ENCODE data around the gene CLTB.

CLTB gene

DNA sequence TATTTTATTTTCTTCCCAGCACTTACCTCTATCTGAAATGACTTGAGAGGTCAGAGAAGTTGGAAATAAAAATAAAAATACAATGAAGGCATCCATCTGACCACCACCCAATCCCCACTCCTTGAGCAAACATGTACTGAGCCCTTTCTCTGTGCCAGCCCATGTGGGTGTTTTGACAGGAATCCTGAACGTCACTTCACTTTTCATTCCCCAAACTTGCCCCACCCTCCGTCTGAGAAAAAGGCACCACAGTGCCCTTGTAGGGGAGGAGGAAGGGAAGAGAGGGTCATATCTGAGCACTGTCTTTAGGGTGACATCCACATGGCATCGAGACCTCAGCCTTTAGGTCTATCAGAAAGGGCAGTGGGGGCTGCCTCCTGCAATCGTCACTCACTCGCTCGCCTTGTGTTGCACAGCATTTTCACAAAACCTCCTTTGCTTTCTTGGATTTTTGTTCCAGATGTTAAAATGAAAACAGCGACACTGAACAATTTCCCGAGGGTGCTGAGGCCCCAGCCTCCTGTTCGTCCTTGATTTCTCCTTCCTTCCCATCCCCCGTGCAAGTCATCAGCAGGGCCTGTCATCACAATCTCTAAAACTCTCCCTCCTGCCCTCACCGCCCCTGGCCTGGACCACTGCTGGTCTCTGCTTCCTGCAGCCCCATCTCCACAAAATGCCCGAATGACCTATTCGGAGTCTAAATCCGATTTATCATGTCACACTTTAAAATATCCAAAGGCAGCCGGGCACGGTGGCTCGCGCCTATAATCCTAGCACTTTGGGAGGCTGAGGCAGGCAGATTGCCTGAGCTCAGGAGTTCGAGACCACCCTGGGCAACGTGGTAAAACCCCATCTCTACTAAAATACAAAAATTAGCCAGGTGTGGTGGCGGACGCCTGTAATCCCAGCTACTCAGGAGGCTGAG lies 14.8 kb downstream of the CLTB start:
- no peak for DNase-seq (ENCODE audit: low spot score)

DNA sequence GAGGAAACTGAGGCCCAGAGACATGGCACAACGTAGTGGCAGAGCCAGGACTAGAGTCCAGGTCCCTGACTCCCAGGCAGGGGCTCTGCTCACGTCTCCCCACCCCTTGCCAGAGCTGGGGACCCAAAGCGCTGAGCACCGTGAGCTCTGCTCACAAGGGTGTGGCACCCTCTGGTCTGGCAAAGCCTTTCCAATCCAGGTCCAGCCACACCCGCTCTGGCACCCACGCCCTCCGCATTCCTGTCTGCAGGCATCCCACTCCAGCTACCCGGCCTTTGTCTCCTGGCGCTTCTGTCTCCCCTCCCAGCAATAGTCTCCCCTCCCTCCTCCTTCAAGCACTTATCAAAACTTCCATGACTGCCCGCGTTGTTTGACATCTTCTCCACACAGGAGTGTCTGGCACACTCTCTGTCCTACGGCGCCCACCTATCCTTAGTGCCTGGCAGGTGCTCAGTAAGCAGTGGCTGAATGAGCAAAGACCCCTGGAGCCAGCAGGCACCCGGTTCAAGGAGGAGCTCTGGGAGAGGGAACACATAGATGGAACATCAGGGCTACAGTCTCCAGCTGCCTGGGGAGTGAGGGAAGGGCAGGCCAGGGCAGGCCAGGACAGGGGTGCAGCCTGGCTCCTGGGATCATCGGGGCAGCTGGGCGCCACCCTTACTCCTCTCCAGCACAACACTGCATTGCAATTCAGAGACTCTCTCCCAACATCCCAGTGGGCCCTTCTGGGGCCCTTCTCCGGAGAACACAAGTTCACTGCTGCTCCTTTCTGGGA lies 15.8 kb downstream of the CLTB start:
- DNase-seq (ENCODE audit: low spot score): no peak

DNA sequence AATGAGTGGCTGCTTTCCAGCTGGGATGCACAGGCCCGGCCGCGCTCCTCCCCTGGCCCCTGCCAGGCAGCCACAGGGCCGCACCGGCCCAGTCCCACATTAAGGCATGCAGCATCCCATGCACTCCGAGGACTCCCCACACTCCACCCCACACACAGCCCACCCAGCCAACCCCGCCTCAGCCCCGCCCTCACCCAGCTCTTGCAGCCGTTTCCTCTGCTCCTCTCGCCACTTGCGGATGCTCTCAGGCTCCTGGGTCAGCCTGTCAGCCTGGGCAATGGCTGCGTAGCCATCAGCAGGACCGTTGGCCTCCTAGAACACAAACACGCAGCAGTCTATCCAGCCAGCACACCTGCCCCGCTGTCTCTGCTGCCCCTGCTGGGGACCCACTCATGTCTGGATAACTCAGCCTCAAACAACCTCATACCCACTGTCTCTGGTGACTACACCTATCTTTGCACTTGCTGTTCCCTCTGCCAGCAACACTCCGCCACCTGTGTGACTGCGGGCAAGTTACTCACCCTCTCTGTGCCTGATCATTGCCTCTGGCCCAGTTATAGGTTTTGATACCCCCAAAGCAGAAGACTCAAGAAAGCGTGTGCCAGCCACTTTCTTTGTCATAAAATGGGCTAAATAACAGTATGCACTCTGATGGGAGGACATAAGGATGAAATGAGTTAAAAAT lies 18.5 kb downstream of the CLTB start:
- DNase-seq (ENCODE audit: low spot score): no peak

DNA sequence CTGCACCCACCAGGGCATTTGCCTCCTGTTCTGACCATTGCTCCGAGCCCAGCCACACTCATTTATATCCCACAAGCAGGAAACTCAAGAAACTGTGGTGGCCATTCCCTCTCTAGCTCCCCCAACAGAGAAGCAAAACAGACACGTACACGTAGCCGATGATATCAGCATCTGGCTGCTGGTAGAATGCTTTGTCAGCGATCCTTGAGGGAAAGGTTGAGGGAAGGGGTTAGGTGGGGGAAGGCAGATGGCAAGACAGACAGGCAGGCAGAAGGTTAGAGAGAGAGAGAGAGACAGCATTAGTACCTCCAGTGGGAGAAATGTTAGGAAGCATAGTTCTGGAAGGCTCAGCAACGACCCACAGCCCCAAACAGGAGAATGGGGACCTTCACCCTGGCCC lies 20.0 kb downstream of the CLTB start:
- no peak for DNase-seq (ENCODE audit: low spot score)

DNA sequence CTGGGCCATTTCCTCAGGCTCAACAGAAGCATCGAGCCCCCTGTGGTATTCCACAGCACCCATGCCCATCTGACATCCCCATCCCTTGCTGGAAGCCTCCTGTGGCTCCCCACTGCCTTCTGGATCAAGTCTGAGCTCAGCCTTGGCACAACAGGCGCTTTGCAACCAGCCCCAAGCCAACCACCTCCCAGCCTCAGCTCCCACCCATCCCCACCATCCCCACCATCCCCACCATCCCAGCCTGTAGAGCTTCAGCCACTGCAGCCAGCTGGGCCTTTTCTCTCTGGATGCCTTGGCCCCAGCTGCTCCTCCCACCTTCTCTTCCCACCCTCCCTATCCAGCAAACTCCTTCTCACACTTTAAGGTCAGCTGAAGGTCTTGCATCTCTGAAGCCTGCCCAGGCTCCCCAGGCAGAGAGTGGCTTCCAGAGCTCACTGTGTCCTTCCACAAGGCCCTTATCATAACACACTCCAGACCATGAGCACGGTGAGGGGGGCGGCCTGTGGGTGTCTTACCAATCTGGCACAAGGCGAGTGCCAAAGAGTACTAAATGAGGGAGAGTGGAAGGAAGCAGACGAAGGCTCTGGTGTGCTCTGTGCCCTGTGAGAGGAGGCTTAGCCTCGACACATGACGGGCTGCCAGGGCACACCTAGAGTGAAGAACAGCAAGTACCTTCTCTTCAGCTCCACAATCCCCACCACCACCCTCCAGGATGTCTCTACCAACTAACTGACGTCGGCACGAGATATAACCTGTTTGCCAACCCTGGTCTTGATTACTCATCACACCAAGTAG lies 21.3 kb downstream of the CLTB start:
- no peak for DNase-seq (ENCODE audit: low spot score)

DNA sequence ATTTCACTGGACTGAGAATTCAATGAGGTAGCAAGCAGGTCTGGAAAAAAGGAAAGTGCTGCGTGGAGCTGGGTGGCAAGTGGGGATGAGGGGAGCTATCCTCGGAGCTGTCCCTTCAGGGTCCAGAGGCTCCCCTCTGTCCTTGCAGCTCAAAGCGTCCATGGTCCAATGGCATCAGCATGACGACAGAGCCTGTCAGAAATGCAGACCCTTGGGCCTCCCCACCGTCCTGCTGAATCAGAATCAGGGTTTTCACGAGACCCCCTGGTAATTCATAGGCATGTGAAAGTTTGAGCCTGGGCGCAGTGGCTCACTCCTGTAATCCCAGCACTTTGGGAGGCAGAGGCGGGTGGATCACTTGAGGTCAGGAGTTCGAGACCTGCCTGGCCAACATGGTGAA lies 22.2 kb downstream of the CLTB start:
- no peak for DNase-seq (ENCODE audit: low spot score)

DNA sequence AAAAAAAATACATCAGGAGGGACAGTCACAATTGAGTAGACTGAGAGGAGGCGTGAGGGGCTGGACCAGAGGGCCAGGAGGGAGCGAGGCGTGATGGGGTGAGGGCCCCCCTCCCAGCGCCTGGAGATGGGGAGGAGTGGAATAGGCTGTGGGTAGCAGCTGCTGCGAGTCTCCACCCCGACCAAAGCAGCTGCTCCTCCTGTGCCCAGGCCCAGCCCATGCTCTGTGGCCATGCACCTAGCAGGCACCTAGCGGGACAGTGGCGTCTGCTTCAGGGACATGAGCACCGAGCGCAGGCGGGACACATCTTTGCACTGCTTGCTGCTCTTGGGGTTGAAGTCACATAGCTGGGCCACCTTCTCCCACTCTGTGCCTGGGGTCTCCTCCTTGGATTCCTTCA lies 23.8 kb downstream of the CLTB start:
- DNase-seq (ENCODE audit: low spot score): no peak

DNA sequence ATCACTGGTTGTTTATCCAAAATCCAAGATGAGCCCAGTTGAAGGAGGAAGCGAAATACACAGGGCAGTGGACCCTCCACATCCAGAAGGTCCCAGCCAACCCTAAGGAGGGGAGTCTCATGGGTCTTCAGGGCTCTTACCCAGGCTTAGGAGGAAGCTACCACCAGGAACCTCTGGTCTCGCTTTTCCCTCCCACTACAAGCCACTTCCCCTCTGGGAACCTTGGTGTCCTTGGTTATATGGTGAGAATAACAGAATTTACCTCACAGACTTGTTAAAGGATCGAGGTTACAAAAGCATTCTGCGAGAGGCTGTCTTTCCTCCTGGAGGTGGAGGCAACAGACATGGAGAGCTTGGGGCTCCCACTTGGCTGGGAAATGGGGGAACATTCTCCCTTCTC lies 24.3 kb downstream of the CLTB start:
- DNase-seq (ENCODE audit: low spot score): no peak

DNA sequence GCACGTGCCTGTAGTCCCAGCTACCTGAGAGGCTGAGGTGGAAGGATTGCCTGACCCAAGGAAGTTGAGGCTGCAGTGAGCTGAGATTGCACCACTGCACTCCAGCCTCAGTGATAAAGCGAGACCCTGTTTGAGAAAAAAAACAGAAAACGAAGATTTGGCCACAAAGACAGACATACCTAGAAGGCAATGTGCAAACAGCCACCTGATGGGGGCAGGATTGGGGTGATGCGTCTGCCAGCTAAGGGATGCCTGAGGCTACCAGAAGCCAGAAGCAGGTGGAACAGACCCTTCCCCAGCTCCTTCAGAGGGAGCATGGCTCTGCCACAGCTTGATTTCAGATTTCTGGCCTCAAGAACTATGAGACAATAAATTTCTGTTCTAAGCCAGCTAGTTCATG lies 24.9 kb downstream of the CLTB start:
- no peak for DNase-seq (ENCODE audit: low spot score)

DNA sequence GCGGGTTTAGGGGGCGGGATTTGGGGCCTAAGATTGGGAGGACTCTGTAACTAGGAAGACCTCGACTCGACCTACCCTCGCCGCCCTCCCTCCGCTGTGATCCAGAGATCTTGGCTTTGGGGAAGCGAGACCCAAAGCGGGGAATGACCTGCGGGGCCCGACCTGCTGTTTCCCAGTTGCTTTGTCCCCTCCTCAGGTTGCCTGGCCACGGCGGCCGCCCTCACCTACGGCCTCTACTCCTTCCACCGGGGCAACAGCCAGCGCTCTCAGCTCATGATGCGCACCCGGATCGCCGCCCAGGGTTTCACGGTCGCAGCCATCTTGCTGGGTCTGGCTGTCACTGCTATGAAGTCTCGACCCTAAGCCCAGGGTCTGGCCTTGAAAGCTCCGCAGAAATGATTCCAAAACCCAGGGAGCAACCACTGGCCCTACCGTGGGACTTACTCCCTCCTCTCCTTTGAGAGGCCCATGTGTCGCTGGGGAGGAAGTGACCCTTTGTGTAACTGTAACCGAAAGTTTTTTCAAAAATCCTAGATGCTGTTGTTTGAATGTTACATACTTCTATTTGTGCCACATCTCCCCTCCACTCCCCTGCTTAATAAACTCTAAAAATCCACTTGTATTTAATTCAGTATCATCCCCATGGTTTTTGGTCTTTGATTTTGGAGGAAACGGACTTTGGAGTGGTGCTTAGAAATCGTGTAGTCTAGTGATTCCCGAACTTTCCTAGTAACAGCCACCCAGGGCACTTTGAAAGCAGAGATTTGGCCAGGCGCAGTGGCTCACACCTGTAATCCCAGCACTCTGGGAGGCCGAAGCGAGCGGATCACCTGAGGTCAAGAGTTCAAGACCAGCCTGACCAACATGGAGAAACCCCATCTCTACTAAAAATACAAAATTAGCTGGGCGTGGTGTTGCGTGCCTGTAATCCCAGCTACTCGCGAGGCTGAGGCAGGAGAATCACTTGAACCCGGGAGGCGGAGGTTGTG lies 26.9 kb downstream of the CLTB start:
- peak; percentile 75 for DNase-seq (ENCODE audit: low spot score)

DNA sequence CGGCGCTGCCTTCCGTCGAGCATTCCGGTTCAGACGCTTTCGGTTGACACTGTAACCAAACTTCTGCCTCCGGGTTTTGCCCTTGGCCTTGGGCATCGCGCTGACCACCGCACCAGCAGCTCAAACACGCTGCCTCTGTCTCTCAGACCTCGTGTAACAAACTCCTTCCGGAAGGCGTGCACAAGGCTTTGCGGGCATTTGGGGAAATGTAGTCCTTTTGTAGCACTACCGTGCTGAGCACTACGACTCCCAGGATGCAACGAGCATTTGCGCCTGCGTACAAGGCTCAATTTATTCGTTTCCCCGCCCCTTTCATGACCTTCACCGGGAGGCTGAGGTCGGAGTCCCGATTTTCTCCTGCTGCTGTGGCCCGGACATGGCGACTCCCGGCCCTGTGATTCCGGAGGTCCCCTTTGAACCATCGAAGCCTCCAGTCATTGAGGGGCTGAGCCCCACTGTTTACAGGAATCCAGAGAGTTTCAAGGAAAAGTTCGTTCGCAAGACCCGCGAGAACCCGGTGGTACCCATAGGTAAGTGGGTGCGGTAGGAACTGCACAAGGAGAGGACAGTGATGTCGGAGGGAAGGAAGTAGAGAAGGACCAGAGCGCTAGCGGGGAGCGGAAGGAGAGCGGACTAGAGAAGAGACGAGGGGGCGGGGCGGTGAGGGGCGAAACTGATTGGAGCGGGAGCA lies 27.8 kb downstream of the CLTB start, which contains the start of the genes HIGD2A and NOP16:
Gene HIGD2A, plus strand, starts transcription at position 308 of the 691 bp plus-strand sequence. Its CDS starts 69 bp downstream, at position 377.
Gene NOP16, minus strand, starts transcription at position 155 of the 691 bp plus-strand sequence. Its CDS starts 59 bp downstream, at position 96.
- peak; percentile 97 for DNase-seq (ENCODE audit: low spot score)

DNA sequence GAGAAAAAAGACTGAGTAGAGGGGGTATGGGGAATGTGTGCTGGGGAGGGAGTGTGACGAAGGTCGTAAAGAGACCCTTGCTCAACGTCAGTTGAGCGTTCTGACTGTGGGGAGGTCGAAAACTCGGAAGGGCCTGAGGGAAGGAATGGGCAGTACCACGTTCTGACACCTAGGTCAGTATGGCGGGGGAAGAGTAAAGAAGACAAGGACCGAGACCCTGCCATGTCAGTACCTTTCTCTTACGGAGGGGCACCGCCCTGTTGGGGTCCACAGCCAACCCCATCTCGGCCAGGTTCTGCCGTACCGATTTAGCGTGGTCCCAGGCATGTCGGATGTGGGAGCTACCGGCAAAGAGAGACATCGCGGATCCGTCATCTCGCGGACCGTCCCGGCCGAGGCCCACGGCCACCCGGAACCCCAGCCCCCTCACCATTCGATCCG lies 28.3 kb downstream of the CLTB start:
- DNase-seq (ENCODE audit: low spot score): peak; percentile 28

DNA sequence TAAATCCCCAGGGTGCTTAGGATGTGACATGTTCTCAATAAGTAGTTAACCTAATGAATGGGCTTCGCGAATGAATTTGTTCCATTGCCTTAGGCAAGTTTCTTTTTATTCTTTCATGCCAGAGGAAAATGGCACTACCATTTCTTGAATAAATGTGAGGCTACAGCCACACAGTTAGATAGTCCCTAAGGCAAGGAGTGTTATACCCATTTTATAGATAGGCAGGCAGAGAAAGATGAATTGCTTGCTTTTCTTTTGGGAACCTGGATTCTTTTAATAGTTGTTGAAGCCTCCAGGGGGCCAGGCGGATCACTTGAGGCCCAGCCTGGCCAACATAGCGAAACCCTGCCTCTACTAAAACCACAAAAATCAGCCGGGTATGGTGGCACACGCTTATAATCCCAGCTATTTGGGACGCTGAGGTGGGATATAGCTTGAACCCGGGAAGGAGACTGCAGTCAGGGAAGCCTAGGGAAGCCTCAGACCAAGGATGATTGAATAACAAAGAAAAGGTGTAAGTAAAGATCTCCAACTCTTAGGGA lies 28.9 kb downstream of the CLTB start:
- DNase-seq (ENCODE audit: low spot score): no peak

DNA sequence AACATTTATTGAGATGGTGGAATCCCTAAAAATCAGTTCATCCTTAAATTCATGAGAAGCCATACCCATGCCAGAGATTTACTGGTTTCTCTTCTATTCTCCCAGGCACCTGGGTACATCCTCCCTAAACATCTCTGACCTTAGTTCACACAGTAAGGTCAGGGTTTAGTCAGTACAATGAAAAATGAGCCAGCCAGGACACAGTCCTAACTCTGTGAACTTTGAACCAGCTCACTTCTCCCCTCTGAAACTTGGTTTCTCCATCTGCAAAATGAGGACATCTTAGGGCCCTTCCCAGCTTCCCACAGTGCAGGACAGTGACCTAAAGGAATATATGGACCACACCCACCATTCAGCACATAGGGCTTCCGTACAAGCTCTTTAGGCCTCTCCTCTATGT lies 29.8 kb downstream of the CLTB start:
- no peak for DNase-seq (ENCODE audit: low spot score)

DNA sequence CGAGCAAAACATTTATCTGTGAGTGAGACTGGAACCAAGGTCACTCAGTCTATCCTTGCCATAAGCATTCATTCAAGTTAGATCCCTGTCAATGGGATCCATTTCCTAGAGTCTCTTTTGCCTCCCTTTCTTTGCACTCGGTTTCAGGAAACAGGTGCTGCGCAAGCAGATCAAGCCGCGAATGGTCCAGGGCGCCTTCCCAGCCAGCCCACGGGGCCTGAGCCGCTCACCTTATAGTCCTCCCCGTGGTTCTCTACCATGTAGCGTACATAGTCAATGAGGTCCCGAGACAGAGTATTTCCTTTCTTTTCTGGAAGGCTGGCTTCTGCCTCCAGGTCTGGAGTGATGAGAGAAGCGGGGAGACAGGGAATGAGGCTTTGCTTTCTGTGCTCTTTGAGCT lies 31.3 kb downstream of the CLTB start:
- no peak for DNase-seq (ENCODE audit: low spot score)

DNA sequence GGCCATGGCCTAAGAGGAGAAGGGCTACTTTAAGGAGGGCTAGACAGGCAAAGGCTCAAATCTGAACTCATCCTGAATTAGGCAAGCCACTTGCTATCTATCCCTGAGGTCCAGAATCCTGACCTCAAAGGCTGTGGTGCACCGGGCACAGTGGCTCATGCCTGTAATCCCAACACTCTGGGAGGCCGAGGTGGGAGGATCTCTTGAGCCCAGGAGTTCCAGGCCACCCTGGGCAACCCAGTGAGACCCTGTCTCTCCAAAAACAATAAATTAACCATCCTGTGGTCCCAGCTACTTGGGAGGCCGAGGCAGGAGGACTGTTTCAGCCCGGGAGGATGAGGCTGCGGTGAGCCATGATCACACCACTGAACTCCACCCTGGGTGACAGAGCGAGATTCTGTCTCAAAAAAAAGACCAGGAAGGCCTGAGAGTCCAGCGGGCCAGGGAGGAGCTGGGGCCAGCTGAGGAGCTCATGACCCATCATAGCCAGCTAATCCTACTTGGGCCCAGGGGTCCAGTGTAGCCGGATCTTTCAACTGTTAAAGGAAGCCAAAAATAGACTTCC lies 31.9 kb downstream of the CLTB start:
- no peak for DNase-seq (ENCODE audit: low spot score)

DNA sequence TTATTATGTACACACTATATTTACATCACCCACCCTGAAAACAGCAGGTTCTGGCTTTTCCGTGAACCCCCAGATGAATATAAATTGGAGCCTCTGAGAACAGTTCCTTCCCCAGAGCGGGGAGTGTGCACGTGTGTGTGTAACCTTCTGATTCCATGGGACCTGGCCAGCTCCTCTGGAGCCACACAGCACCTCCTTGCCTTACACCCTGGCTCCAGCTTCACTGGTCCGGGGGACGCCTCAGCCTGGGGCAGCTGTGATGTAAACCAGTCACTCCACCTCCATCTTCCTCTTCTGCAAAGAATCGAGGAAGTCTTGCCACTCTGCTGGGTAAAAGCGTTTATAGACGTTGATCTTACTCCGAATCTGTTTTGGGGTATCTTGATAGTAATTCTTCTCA lies 32.4 kb downstream of the CLTB start:
- no peak for DNase-seq (ENCODE audit: low spot score)

DNA sequence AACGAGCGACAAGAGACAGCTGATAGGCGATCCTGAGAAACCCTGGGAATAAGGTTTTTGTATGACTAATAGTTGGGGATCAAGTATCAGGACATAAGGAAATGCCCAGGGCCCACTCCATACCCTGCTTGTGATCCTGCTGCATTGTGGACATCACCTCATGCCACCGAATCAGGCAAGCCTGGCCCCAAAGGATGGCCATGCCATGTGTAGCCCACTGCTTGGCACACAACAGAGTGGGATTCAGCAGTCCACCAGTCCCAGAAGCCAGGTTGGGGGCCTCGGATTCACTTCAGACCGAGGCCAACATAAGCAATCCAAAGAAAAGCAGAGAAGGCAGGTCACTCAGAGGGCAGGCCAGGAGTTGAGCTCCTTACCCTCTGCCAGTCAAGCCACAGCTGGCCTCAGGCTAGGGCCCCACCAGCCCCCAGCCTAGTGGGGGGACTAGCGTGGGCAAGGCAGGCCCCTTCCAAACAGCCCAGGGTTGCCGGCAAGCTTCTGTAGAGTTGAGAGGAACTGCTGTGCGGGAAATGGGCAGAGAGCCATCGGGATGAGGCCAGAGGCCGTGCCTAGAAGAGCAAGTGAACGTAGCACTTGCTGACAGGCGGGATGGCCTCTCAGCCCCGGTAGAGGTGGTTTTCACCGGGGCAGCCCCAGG lies 33.0 kb downstream of the CLTB start:
- DNase-seq (ENCODE audit: low spot score): no peak

DNA sequence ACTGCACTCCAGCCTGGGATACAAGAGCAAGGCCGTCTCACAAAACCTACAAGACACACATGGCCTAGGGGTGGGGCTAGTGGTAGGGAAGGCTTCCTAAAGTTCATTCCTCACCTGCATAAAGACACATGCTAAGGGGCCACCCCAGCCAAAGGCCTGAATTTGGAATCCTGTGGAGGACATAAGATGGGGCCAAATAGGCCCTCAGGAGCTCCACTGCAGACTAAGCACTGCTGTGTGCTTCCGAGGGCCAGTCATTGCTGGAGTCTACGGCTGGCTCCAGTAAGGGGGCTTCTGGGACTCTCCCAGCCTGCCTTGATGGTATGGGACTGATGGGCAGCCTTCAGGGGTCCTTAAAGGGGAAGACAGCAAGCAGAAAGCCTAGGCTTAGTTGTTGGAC lies 33.6 kb downstream of the CLTB start:
- no peak for DNase-seq (ENCODE audit: low spot score)
